BJ (cell line): ENCODE measurements around the gene PTPA. TPM values are rescaled to one million over a fixed set of nuclear protein-coding genes. Genes with fewer than 3 reads are reported as not detected.

Experiments used
- CTCF ChIA-PET: fragments of 350-600 bp; formaldehyde crosslinking; extraction: SDS; loops from one replicate; lab custom pipeline; 2021; ENCODE audit warnings: antibody characterized with exemption, inconsistent platforms; lab: Yijun Ruan, JAX
- POLR2A ChIA-PET: fragments of 300-600 bp; sonication (Branson Sonifier 250); formaldehyde crosslinking; extraction: SDS; loops from one replicate; lab custom pipeline; 2021; ENCODE audit warnings: antibody characterized with exemption; lab: Charles Lee
- DNase-seq: peaks from one replicate; pipeline ENCODE4 v3.0.0-alpha.2; 2011; ENCODE audit warnings: low read depth
- H3K27me3 ChIP-seq: 2 replicates; pipeline ENCODE4 v1.6.0; 2011; ENCODE audit warnings: low read length; ENCODE audit not compliant: control insufficient read depth, insufficient read depth
- H3K36me3 ChIP-seq: 2 replicates; pipeline ENCODE4 v1.5.1; 2011; ENCODE audit warnings: low read length; ENCODE audit not compliant: control insufficient read depth, insufficient read depth
- H3K4me3 ChIP-seq: 2 replicates; pipeline ENCODE4 v1.5.1; 2011; ENCODE audit warnings: low read depth, mild to moderate bottlenecking, control low read depth, low read length
- polyA plus RNA-seq: library from polyadenylated mRNA; depleted of rRNA; stranded (reverse); fragments of >200 nt; gene quantifications from 2 replicates; pipeline ENCODE4 v1.2.3, GENCODE V29; 2011
- TF ChIP-seq, protein P1 (sequence below): IDR thresholded peaks from 2 replicates; pipeline ENCODE4 v1.5.1; 2011; ENCODE audit warnings: low read depth, mild to moderate bottlenecking, control low read depth, inconsistent platforms, low read length, moderate library complexity; ENCODE audit not compliant: insufficient read depth

The PTPA gene
- polyA plus RNA-seq, 1 experiment: 251 TPM

DNA sequence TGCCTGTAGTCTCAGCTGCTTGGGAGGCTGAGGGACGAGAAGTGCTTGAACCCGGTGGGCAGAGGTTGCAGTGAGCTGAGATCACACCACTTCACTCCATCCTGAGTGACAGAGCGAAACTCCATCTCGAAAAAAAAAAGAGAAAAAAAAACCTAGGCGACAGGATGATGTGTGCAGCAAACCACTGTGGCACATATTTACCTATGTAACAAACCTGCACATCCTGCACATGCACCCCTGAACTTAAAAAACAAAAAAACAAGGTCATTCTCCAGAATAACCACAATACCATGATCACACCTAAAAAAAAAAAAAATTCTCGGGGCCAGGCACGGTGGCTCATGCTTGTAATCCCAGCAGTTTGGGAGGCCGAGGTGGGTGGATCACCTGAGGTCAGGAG, 37.8 kb upstream of the PTPA start:
- H3K36me3 ChIP-seq: peaks cover 3% of the 10 kb centered on the region
- no peak overlapping the region for H3K4me3 ChIP-seq
- TF ChIP-seq, protein P1, sequence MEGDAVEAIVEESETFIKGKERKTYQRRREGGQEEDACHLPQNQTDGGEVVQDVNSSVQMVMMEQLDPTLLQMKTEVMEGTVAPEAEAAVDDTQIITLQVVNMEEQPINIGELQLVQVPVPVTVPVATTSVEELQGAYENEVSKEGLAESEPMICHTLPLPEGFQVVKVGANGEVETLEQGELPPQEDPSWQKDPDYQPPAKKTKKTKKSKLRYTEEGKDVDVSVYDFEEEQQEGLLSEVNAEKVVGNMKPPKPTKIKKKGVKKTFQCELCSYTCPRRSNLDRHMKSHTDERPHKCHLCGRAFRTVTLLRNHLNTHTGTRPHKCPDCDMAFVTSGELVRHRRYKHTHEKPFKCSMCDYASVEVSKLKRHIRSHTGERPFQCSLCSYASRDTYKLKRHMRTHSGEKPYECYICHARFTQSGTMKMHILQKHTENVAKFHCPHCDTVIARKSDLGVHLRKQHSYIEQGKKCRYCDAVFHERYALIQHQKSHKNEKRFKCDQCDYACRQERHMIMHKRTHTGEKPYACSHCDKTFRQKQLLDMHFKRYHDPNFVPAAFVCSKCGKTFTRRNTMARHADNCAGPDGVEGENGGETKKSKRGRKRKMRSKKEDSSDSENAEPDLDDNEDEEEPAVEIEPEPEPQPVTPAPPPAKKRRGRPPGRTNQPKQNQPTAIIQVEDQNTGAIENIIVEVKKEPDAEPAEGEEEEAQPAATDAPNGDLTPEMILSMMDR: no peak
- DNase-seq: no peak
- H3K27me3 ChIP-seq: no peaks in the 10 kb centered on the region
- ChIA-PET CTCF (interaction anchor here (0.9 to 1.1 kb wide), 2 partner anchors 24 to 45 kb away, joined by 3 read pairs; partner anchors contain the start of gene SH3GLB2), POLR2A (no interaction called here)

GRCh38 chr9:129074106-129074505, 37.1 kb upstream of the PTPA start:
- no peak overlapping the region for H3K4me3 ChIP-seq
- peaks cover 2% of the 10 kb centered on the region; the same call in 1 of the 2 replicates for H3K36me3 ChIP-seq
- H3K27me3 ChIP-seq: no peaks in the 10 kb centered on the region
- CTCF ChIA-PET: interaction anchor here (0.9 kb wide), 1 partner anchor 25 kb away, joined by 3 read pairs; no protein-coding TSS in a partner anchor
- TF ChIP-seq, protein P1: no peak
- POLR2A ChIA-PET: no interaction called here
- no peak for DNase-seq

- TF ChIP-seq, protein P1: no peak
- CTCF ChIA-PET: no interaction called here
- peaks cover 1% of the 10 kb centered on the region; the same call in 1 of the 2 replicates for H3K36me3 ChIP-seq
- DNase-seq: no peak
- H3K27me3 ChIP-seq: no peaks in the 10 kb centered on the region
- POLR2A ChIA-PET: no interaction called here
- H3K4me3 ChIP-seq: no peak overlapping the region
These were observed 35.1 kb upstream of the PTPA start for GRCh38 chr9:129075996-129076639.

DNA sequence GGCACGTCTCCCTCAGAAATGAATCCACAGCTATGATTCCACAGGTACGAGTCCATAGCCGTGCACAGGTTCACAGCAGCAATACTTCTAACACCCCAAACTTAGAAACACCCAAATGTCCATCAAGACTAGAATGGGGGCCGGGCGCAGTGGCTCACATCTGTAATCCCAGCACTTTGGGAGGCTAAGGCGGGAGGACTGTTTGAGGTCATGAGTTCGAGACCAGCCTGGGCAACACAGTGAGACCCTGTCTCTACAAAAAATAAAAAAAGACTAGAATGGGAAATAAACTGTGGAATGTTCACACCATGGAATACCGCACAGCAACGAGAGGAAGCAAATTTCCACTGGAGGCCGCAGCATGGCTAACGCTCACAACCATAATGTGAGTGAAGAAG, 34.6 kb upstream of the PTPA start:
- TF ChIP-seq, protein P1: no peak
- ChIA-PET POLR2A (no interaction called here), CTCF (no interaction called here)

DNA sequence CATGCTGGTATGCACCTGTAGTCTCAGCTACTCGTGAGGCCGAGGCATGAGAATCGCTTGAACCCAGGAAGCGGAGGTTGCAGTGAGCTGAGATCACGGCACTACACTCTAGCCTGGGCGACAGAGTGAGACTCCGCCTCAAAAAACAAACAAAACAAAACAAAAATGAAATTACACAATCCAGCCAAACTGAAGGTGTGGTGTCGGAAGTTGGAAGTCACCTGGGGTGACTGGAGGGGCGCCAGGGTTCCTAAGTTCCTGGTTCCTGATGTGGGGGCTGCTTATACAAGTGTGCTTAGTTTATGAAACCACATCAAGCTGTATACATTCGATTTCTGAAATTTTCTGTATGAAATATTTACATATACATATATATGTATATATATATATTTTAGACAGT, 34.0 kb upstream of the PTPA start:
- no peak overlapping the region for H3K4me3 ChIP-seq
- TF ChIP-seq, protein P1: no peak
- no peaks in the 10 kb centered on the region for H3K36me3 ChIP-seq
- CTCF ChIA-PET: no interaction called here
- POLR2A ChIA-PET: no interaction called here
- no peaks in the 10 kb centered on the region for H3K27me3 ChIP-seq
- no peak for DNase-seq

More for the DNA sequence above, 34.6 kb upstream of the PTPA start:
- Histone ChIP-seq H3K27me3 (no peaks in the 10 kb centered on the region), H3K4me3 (no peak overlapping the region), H3K36me3 (no peaks in the 10 kb centered on the region)
- DNase-seq: no peak
